G401 (cell line): ENCODE results near the gene FOXP1. TPM values are rescaled to one million over a fixed set of nuclear protein-coding genes. Genes with fewer than 3 reads are reported as not detected.

ENCODE experiments used
- DNase-seq: peaks from one replicate; pipeline ENCODE4 v3.0.0-alpha.2; 2015; ENCODE audit warnings: low spot score
- in situ Hi-C: cut with HindIII; loops from 2 replicates; pipeline ENCODE4 v1.10.0; 2016; ENCODE audit warnings: low sequenced_read_pairs, mixed read lengths
- total RNA-seq: library from RNA; depleted of rRNA; stranded (reverse); fragments of >200 nt; shearing (Covaris generic); gene quantifications from 2 replicates; pipeline ENCODE4 v1.2.3, GENCODE V29; 2014

The FOXP1 gene
- total RNA-seq, 1 experiment from 2014 or later: 9.7 TPM

GRCh38 chr3:71376911-71377310 is 206.6 kb downstream of the FOXP1 start:
- in situ Hi-C loops: no loop called here
- no peak for DNase-seq

- DNase-seq: no peak
- in situ Hi-C loops: no loop called here
Measured at GRCh38 chr3:71376503-71376902, 207.0 kb downstream of the FOXP1 start.

GRCh38 chr3:71374582-71374981 is 208.9 kb downstream of the FOXP1 start:
- in situ Hi-C loops: no loop called here
- DNase-seq: no peak

- DNase-seq: no peak
- in situ Hi-C loops: no loop called here
Measured at GRCh38 chr3:71372911-71373637, 210.5 kb downstream of the FOXP1 start.

GRCh38 chr3:71372241-71372768 is 211.2 kb downstream of the FOXP1 start:
- no peak for DNase-seq
- in situ Hi-C loops: no loop called here

- DNase-seq: no peak
- in situ Hi-C loops: no loop called here
Measured at GRCh38 chr3:71371282-71371681, 212.2 kb downstream of the FOXP1 start.

- in situ Hi-C loops: no loop called here
Measured at GRCh38 chr3:71370467-71370866, 213.1 kb downstream of the FOXP1 start.

GRCh38 chr3:71369701-71370391 is 213.7 kb downstream of the FOXP1 start:
- in situ Hi-C loops: no loop called here

More at GRCh38 chr3:71370467-71370866, 213.1 kb downstream of the FOXP1 start:
- DNase-seq: no peak

GRCh38 chr3:71366988-71367604 is 216.4 kb downstream of the FOXP1 start:
- in situ Hi-C loops: no loop called here
- no peak for DNase-seq

More at GRCh38 chr3:71369701-71370391, 213.7 kb downstream of the FOXP1 start:
- no peak for DNase-seq

- no peak for DNase-seq
- in situ Hi-C loops: no loop called here
Measured at GRCh38 chr3:71361334-71361890, 222.1 kb downstream of the FOXP1 start.

- no peak for DNase-seq
- in situ Hi-C loops: no loop called here
Measured at GRCh38 chr3:71360764-71361163, 222.8 kb downstream of the FOXP1 start.

- no peak for DNase-seq
- in situ Hi-C loops: no loop called here
Measured at GRCh38 chr3:71360180-71360579, 223.3 kb downstream of the FOXP1 start.

GRCh38 chr3:71358243-71358642 is 225.3 kb downstream of the FOXP1 start:
- in situ Hi-C loops: no loop called here
- no peak for DNase-seq

GRCh38 chr3:71356265-71356664 is 227.3 kb downstream of the FOXP1 start:
- in situ Hi-C loops: no loop called here
- DNase-seq: no peak

GRCh38 chr3:71355862-71356261 is 227.7 kb downstream of the FOXP1 start:
- DNase-seq: no peak
- in situ Hi-C loops: no loop called here

- no peak for DNase-seq
- in situ Hi-C loops: no loop called here
Measured at GRCh38 chr3:71355037-71355436, 228.5 kb downstream of the FOXP1 start.

- in situ Hi-C loops: no loop called here
- no peak for DNase-seq
Measured at GRCh38 chr3:71351403-71352149, 232.0 kb downstream of the FOXP1 start.

- DNase-seq: no peak
- in situ Hi-C loops: no loop called here
Measured at GRCh38 chr3:71350998-71351397, 232.5 kb downstream of the FOXP1 start.

GRCh38 chr3:71348831-71349230 is 234.7 kb downstream of the FOXP1 start:
- in situ Hi-C loops: no loop called here
- no peak for DNase-seq
